SK-N-SH (cell line): ENCODE results near the gene NID1.

Source experiments
- CTCF ChIP-seq: fragments of 200-600 bp; sonication (generic); IDR thresholded peaks from 2 replicates; pipeline ENCODE4 v1.6.1; 2017; ENCODE audit warnings: antibody characterized with exemption, mild to moderate bottlenecking, moderate library complexity
- ELF1 ChIP-seq: IDR thresholded peaks from 2 replicates; pipeline ENCODE4 v1.4.0; 2012
- EP300 ChIP-seq, 2 experiments: IDR thresholded peaks; 2 replicates each; pipeline versions ENCODE4 v1.4.0 to v1.6.1; 2012; ENCODE audit warnings: borderline replicate concordance in 1 of 2, low read depth in 1 of 2, low read length in 1 of 2
- EZH2phosphoT487 ChIP-seq: fragments of 200-600 bp; sonication (generic); IDR thresholded peaks from 2 replicates; pipeline ENCODE4 v1.6.1; 2017; ENCODE audit warnings: low read depth, mixed run types, mild to moderate bottlenecking, antibody characterized with exemption, moderate library complexity, borderline replicate concordance
- GABPA ChIP-seq: IDR thresholded peaks from 2 replicates; pipeline ENCODE4 v1.4.0; 2012; ENCODE audit warnings: low read depth, mild to moderate bottlenecking
- MXI1 ChIP-seq: IDR thresholded peaks from 2 replicates; pipeline ENCODE4 v1.6.1; 2012; ENCODE audit warnings: mild to moderate bottlenecking, low read depth, low read length, improper control_type of control experiment
- RAD21 ChIP-seq: IDR thresholded peaks from 2 replicates; pipeline ENCODE4 v1.6.1; 2012; ENCODE audit warnings: mild to moderate bottlenecking, low read length
- USF2 ChIP-seq: fragments of 150-350 bp; IDR thresholded peaks from 2 replicates; pipeline ENCODE4 v1.6.1; 2017; ENCODE audit warnings: antibody characterized with exemption, low read length, low read depth, borderline replicate concordance

GRCh38 chr1:236025836-236026235, 39.1 kb downstream of the NID1 start:
- TF ChIP-seq CTCF, result no peak
- no peak for TF ChIP-seq ELF1
- no peak for TF ChIP-seq RAD21
- TF ChIP-seq EP300 (IDR thresholded peaks at IDR 0.05; ENCODE audit: borderline replicate concordance in 1 of 2, low read depth in 1 of 2, low read length in 1 of 2), result no peak
- no peak for TF ChIP-seq USF2
- no peak for TF ChIP-seq EZH2phosphoT487
- TF ChIP-seq GABPA, result no peak
- TF ChIP-seq MXI1, result no peak
